ENCODE measurements around the gene LIPI. TPM values are rescaled to one million over a fixed set of nuclear protein-coding genes. Genes with fewer than 3 reads are reported as not detected.

Gene LIPI
- total and polyA plus RNA-seq, 10 of the 15 experiments (the other 5 are each of a cell fraction or from before 2014, with no cell fraction given): 0.05 to 0.32 (median 0.10) TPM; not detected in 5

GRCh38 chr21:14124266-14124665, 86.5 kb downstream of the LIPI start:
- Histone ChIP-seq H3K4me3 (no peak overlapping the region), H3K4me1 (ENCODE audit: control insufficient read depth, insufficient read depth, low read length) (no peaks in the 10 kb centered on the region), H3K4me2 (ENCODE audit: control insufficient read depth, insufficient read depth) (no peak overlapping the region), H3K79me2 (ENCODE audit: control insufficient read depth, insufficient read depth, low read length) (no peaks in the 10 kb centered on the region), H3K27ac (ENCODE audit: control insufficient read depth, insufficient read depth) (no peak overlapping the region), H3K27me3 (replicated peaks in 1 of 2; ENCODE audit: control insufficient read depth in 2 of 2, insufficient read depth in 2 of 2, low read length in 1 of 2) (no peaks in the 10 kb centered on the region), H2AFZ (ENCODE audit: control insufficient read depth, low read depth, low read length) (no peak overlapping the region), H3K9me3 (replicated peaks; ENCODE audit: control insufficient read depth, insufficient read depth, low read length) (no peaks in the 10 kb centered on the region; the same call in 2 of the 3 replicates), H4K20me1 (ENCODE audit: control insufficient read depth, insufficient read depth) (no peaks in the 10 kb centered on the region), H3K9ac (ENCODE audit: control insufficient read depth, insufficient read depth, low read length) (no peak overlapping the region), H3K36me3 (ENCODE audit: control insufficient read depth in 2 of 2, insufficient read depth in 2 of 2, low read length in 1 of 2) (no peaks in the 10 kb centered on the region)
- in situ Hi-C loops (cut with MboI): no loop called here
- TF ChIP-seq, protein P1, sequence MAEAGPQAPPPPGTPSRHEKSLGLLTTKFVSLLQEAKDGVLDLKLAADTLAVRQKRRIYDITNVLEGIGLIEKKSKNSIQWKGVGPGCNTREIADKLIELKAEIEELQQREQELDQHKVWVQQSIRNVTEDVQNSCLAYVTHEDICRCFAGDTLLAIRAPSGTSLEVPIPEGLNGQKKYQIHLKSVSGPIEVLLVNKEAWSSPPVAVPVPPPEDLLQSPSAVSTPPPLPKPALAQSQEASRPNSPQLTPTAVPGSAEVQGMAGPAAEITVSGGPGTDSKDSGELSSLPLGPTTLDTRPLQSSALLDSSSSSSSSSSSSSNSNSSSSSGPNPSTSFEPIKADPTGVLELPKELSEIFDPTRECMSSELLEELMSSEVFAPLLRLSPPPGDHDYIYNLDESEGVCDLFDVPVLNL (IDR thresholded peaks at IDR 0.05; ENCODE audit: low read depth, low read length): no peak
- TF ChIP-seq ZNF207 (IDR thresholded peaks at IDR 0.05; ENCODE audit: borderline replicate concordance) (no peak), MTA3 (IDR thresholded peaks at IDR 0.05; ENCODE audit: borderline replicate concordance, low read length) (no peak), POLR2AphosphoS5 (IDR thresholded peaks at IDR 0.05; ENCODE audit: low read length) (no peak), HDGF (IDR thresholded peaks at IDR 0.05) (no peak), RAD51 (IDR thresholded peaks at IDR 0.05) (no peak), CHD1 (IDR thresholded peaks at IDR 0.05; ENCODE audit: low read depth, low read length) (no peak), RELA (IDR thresholded peaks at IDR 0.05; ENCODE audit: borderline replicate concordance, partially characterized antibody) (no peak), ZNF217 (IDR thresholded peaks at IDR 0.05) (no peak), MTA2 (IDR thresholded peaks at IDR 0.05; ENCODE audit: low read depth) (no peak), BCL11A (IDR thresholded peaks at IDR 0.05; ENCODE audit: low read depth, low read length) (no peak), CEBPB (IDR thresholded peaks at IDR 0.05; ENCODE audit: borderline replicate concordance in 1 of 2, low read depth in 2 of 2, low read length in 2 of 2) (no peak), SP1 (IDR thresholded peaks at IDR 0.05; ENCODE audit: low read depth, low read length) (no peak), PRDM15 (CRISPR knock-in tag; IDR thresholded peaks at IDR 0.05) (no peak), MYC (IDR thresholded peaks at IDR 0.05; ENCODE audit: insufficient read depth, insufficient read length, insufficient replicate concordance, low read length, severe bottlenecking) (no peak), MEF2A (IDR thresholded peaks at IDR 0.05; ENCODE audit: insufficient read depth, low read depth, low read length) (no peak)
- TF ChIP-seq, protein P2, sequence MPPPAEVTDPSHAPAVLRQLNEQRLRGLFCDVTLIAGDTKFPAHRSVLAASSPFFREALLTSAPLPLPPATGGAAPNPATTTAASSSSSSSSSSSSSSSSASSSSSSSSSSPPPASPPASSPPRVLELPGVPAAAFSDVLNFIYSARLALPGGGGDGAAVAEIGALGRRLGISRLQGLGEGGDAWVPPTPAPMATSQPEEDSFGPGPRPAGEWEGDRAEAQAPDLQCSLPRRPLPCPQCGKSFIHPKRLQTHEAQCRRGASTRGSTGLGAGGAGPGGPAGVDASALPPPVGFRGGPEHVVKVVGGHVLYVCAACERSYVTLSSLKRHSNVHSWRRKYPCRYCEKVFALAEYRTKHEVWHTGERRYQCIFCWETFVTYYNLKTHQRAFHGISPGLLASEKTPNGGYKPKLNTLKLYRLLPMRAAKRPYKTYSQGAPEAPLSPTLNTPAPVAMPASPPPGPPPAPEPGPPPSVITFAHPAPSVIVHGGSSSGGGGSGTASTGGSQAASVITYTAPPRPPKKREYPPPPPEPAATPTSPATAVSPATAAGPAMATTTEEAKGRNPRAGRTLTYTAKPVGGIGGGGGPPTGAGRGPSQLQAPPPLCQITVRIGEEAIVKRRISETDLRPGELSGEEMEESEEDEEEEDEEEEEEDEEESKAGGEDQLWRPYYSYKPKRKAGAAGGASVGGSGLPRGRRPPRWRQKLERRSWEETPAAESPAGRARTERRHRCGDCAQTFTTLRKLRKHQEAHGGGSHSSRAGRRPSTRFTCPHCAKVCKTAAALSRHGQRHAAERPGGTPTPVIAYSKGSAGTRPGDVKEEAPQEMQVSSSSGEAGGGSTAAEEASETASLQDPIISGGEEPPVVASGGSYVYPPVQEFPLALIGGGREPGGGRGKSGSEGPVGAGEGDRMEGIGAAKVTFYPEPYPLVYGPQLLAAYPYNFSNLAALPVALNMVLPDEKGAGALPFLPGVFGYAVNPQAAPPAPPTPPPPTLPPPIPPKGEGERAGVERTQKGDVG (CRISPR knock-in tag; IDR thresholded peaks at IDR 0.05): no peak
- TF ChIP-seq, protein P3, sequence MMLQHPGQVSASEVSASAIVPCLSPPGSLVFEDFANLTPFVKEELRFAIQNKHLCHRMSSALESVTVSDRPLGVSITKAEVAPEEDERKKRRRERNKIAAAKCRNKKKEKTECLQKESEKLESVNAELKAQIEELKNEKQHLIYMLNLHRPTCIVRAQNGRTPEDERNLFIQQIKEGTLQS (IDR thresholded peaks at IDR 0.05; ENCODE audit: borderline replicate concordance, extremely low read depth, low read depth, low read length): no peak
- intact Hi-C loops (cut with micrococcal nuclease; ENCODE audit: unreplicated experiment): no loop called here
- ChIA-PET SMC1A (ENCODE audit: uncharacterized antibody, unreplicated experiment) (interaction anchor here (0.7 kb wide), 1 partner anchor 90 kb away, joined by 3 read pairs; no protein-coding TSS in a partner anchor), RAD21 (ENCODE audit: unreplicated experiment) (no interaction called here), CTCF (no interaction called here), POLR2A (no interaction called here)
- WGBS (ENCODE audit: insufficient coverage, insufficient replicate concordance, low lambda C conversion rate, missing lambda C conversion rate): 87% methylated on average over 7 of the region's 7 CpGs
- FAIRE-seq: no peak
- ATAC-seq: no peak
- DNase-seq (ENCODE audit: low read depth, low spot score): no peak
- no TSS peak for BruUV-seq (replicated peaks)
